Measurements from ENCODE around the gene RAB3C.

The RAB3C gene

DNA sequence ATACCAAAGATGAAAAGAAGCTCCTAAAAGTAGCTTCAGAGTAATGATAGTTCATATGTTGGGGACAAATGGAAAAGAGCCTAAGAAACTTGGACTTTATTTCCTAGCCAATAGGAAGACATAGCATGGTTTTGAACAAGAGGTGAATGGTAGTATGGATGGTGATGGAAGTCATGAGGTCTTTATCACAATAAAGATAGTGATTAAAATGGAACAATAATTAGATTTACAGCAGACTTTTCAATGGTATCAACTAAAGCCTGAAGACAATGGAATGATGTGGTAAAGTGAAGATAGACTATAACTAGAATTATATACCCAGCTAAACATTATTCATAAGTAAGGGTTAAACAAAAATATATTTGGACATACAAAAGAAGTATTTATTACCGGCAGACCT, 131.2 kb downstream of the RAB3C start:
- Histone ChIP-seq H3K27me3 (ENCODE audit: control insufficient read depth, insufficient read depth, low read length) (no peaks in the 10 kb centered on the region), H3K4me1 (ENCODE audit: control insufficient read depth, low read depth, low read length) (peaks cover 25% of the 10 kb centered on the region), H3K36me3 (ENCODE audit: control insufficient read depth, low read depth, low read length) (no peaks in the 10 kb centered on the region), H3K27ac (ENCODE audit: low read length) (no peak overlapping the region), H3K9me3 (ENCODE audit: control insufficient read depth, low read depth, low read length) (peaks cover 5% of the 10 kb centered on the region), H3K4me3 (ENCODE audit: low read length) (no peak overlapping the region), H3K9ac (ENCODE audit: low read length) (no peak overlapping the region)

DNA sequence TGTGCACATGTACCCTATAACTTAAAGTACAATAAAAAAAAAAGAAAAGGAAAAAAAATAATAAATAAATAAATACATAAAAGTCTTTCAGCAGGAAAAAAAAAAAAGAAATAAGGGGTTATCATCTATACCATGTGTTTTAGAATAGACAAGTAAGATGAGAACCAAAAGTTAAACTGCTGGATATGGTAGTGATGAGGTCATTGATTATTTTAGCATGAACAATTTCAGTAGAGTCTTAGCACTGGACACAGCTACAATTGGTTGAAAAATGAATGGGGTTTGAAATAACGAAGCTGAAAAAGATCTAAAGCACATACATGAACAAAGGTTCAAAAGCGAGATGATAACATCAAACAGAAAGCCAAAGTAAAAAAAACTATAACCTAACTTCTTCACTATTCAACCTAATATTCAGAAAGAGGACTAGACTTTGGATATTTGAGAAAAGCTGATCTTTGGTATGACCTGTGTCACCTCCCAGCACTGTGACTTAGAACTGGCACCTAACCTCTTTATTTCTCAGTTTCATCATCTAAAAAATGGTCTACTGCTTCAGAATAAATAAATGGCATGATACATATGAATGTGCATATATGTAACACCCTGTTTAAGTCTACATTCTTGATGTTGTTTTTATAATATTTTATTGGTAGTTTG, 133.3 kb downstream of the RAB3C start:
- Histone ChIP-seq H3K4me3 (ENCODE audit: low read length) (no peak overlapping the region), H3K9me3 (ENCODE audit: control insufficient read depth, low read depth, low read length) (peaks cover 5% of the 10 kb centered on the region), H3K36me3 (ENCODE audit: control insufficient read depth, low read depth, low read length) (no peaks in the 10 kb centered on the region), H3K9ac (ENCODE audit: low read length) (no peak overlapping the region), H3K4me1 (ENCODE audit: control insufficient read depth, low read depth, low read length) (peaks cover 45% of the 10 kb centered on the region), H3K27ac (ENCODE audit: low read length) (no peak overlapping the region), H3K27me3 (ENCODE audit: control insufficient read depth, insufficient read depth, low read length) (no peaks in the 10 kb centered on the region)

DNA sequence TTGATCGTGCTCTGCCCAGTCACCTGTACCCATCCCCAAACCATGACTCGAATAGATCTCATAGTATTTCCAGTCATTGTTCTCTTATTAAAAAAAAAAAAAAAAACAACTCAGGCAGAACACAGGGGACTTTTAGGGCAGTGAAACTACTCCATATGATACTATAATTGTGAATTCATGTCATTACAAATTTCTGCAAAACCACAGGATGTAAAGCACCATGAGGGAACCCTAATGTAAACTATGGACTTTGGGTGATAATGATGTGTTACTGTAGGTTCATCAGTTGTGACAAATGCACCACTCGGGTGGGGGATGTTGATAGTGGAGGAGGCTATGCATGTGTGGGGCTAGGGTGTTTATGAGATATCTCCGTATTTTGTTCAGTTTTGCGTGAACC, 133.8 kb downstream of the RAB3C start:
- H3K27ac ChIP-seq (ENCODE audit: low read length): no peak overlapping the region

DNA sequence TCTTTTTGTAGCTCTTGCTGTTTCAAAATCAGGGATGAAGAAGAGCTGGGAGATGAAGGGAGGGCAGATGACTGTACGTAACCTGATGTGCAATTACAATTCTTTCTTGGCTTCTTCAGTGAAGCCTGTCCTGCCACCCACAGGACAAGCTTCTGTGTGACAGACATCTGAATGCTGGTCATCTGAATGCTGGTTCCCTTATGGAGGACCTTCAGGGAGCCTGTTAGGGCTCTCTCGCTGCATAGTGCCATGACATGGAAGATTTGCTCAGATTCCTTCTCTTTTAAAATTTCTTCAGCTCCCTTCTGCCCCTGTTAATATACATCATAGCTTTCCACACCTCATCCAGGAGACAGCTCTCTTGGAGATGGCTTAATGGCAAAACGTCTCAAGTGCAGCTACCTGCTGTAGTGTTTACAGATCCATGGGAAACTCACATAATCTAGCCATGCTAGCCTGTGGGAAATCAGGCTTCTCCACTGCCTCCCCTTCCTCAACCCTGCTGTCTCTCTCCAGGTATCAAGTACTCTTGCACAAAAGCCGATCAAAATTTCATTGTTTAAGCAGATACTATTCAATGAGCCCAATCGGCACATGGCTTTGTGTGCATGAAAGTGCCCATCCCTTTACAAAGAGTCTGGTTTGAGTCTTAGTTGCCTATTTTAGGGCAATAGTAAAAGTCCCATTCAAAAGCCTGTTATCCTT, 134.6 kb downstream of the RAB3C start:
- H3K36me3 ChIP-seq (ENCODE audit: control insufficient read depth, low read depth, low read length): no peaks in the 10 kb centered on the region
- H3K9ac ChIP-seq (ENCODE audit: low read length): no peak overlapping the region
- H3K27me3 ChIP-seq (ENCODE audit: control insufficient read depth, insufficient read depth, low read length): peaks cover 3% of the 10 kb centered on the region
- H3K27ac ChIP-seq (ENCODE audit: low read length): no peak overlapping the region
- H3K4me3 ChIP-seq (ENCODE audit: low read length): peak overlapping the region; percentile 18
- peaks cover 59% of the 10 kb centered on the region for H3K4me1 ChIP-seq (ENCODE audit: control insufficient read depth, low read depth, low read length)
- peaks cover 5% of the 10 kb centered on the region for H3K9me3 ChIP-seq (ENCODE audit: control insufficient read depth, low read depth, low read length)

More for the DNA sequence above, 133.8 kb downstream of the RAB3C start:
- no peak overlapping the region for H3K4me3 ChIP-seq (ENCODE audit: low read length)
- H3K36me3 ChIP-seq (ENCODE audit: control insufficient read depth, low read depth, low read length): no peaks in the 10 kb centered on the region
- H3K27me3 ChIP-seq (ENCODE audit: control insufficient read depth, insufficient read depth, low read length): peaks cover 3% of the 10 kb centered on the region
- H3K4me1 ChIP-seq (ENCODE audit: control insufficient read depth, low read depth, low read length): peaks cover 51% of the 10 kb centered on the region
- H3K9me3 ChIP-seq (ENCODE audit: control insufficient read depth, low read depth, low read length): peaks cover 5% of the 10 kb centered on the region
- H3K9ac ChIP-seq (ENCODE audit: low read length): no peak overlapping the region

DNA sequence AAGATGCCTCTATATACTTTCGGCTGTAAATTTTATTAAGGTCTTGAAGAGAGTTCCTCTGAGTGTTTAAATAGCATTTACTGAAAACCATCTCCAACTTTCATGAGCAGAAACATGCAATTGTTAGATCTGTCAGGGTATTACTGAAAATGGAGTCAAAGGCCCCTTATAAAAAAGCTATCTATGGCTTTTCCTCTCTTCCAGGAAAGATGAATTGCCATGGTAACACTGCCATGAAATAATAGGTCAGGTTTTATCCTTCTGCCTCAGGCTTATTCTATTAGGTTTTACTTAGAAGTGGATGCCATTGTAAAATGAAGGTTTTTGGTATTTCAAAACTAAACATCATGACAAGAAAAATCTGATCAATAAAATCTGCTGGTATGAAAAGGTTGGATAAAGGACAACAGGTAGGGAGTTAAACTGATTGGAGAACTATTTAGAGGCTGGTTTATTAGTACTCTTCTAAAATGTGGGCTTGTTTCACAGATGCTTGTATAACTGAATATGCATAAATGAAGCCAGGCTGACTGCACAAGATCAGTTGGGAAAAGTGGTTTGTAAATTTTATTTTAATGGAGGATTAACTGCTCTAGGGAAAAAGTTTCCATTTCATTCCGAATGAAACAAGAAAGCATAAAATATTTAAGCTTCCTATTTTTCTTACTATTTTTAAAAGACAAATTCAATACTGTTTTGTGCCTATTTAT, 135.5 kb downstream of the RAB3C start:
- Histone ChIP-seq H3K27ac (ENCODE audit: low read length) (no peak overlapping the region), H3K4me3 (ENCODE audit: low read length) (peak overlapping the region; percentile 18), H3K36me3 (ENCODE audit: control insufficient read depth, low read depth, low read length) (no peaks in the 10 kb centered on the region), H3K9ac (ENCODE audit: low read length) (no peak overlapping the region), H3K9me3 (ENCODE audit: control insufficient read depth, low read depth, low read length) (peaks cover 5% of the 10 kb centered on the region), H3K27me3 (ENCODE audit: control insufficient read depth, insufficient read depth, low read length) (peaks cover 3% of the 10 kb centered on the region), H3K4me1 (ENCODE audit: control insufficient read depth, low read depth, low read length) (peaks cover 66% of the 10 kb centered on the region)

DNA sequence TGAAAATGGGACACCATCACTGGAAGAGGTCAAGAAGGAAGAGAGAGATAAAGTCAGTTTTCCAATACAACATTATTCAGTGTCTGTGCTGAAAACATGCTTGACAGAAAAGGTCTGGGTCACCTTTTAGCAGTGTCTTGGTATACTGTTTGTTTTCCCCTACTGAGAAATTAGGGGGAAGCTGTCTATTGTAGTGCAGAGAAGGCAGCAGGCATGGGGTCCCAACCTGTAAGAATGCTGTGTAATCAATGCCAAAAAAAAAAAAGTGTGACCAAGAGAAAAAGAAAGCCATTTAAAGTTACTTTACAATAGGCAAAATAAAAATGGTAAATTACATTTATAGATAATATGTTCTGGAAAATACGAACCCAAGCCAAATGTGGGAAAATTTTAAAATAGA, 139.3 kb downstream of the RAB3C start:
- Histone ChIP-seq H3K27ac (ENCODE audit: low read length) (no peak overlapping the region), H3K9ac (ENCODE audit: low read length) (no peak overlapping the region), H3K4me3 (ENCODE audit: low read length) (peak overlapping the region; percentile 31), H3K9me3 (ENCODE audit: control insufficient read depth, low read depth, low read length) (peaks cover 7% of the 10 kb centered on the region), H3K36me3 (ENCODE audit: control insufficient read depth, low read depth, low read length) (no peaks in the 10 kb centered on the region), H3K27me3 (ENCODE audit: control insufficient read depth, insufficient read depth, low read length) (peaks cover 7% of the 10 kb centered on the region), H3K4me1 (ENCODE audit: control insufficient read depth, low read depth, low read length) (peaks cover 59% of the 10 kb centered on the region)

DNA sequence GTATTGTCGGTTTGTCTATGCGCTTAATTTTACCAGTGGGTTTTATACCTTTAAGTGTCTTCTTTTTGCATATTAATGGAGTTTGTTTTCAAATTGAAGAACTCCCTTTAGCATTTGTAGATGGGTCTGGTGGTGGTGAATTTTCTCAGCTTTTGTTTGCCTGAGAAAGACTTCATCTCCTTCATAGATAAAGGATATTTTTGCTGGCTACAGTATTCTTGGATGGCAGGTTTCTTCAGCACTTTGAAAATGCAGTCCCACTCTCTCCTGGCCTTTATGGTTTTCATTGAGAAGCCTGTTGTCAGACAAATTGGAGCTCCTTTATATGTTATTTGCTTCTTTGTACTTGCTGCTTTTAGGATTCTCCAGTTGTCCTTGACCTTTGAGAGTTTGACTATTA, 142.1 kb downstream of the RAB3C start:
- H3K4me3 ChIP-seq (ENCODE audit: low read length): no peak overlapping the region
- H3K9me3 ChIP-seq (ENCODE audit: control insufficient read depth, low read depth, low read length): peaks cover 7% of the 10 kb centered on the region
- no peak overlapping the region for H3K27ac ChIP-seq (ENCODE audit: low read length)
- no peak overlapping the region for H3K9ac ChIP-seq (ENCODE audit: low read length)
- H3K4me1 ChIP-seq (ENCODE audit: control insufficient read depth, low read depth, low read length): peaks cover 32% of the 10 kb centered on the region
- H3K36me3 ChIP-seq (ENCODE audit: control insufficient read depth, low read depth, low read length): no peaks in the 10 kb centered on the region
- H3K27me3 ChIP-seq (ENCODE audit: control insufficient read depth, insufficient read depth, low read length): peaks cover 7% of the 10 kb centered on the region

DNA sequence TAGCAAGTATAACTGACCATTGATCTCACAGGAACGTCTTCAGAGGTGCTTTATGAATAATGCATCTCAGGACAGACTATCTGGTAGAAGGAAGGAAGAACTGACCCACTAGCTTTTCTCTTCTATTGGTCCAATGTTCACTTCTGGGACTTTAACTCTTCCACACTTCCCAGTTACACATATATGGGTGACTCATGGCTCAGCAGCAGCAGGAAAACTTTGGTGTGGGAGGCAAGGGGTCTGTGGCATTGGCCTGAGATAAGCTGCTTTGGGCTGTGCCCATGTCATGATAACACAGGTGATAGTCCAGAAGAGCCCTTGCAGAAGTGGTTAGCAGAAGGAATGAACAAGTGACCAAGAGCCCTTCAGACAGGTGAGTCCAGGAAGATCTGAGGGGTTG, 148.8 kb downstream of the RAB3C start:
- Histone ChIP-seq H3K27ac (ENCODE audit: low read length) (no peak overlapping the region), H3K27me3 (ENCODE audit: control insufficient read depth, insufficient read depth, low read length) (no peaks in the 10 kb centered on the region), H3K36me3 (ENCODE audit: control insufficient read depth, low read depth, low read length) (no peaks in the 10 kb centered on the region), H3K9me3 (ENCODE audit: control insufficient read depth, low read depth, low read length) (no peaks in the 10 kb centered on the region), H3K4me3 (ENCODE audit: low read length) (no peak overlapping the region), H3K4me1 (ENCODE audit: control insufficient read depth, low read depth, low read length) (peaks cover 11% of the 10 kb centered on the region), H3K9ac (ENCODE audit: low read length) (no peak overlapping the region)

DNA sequence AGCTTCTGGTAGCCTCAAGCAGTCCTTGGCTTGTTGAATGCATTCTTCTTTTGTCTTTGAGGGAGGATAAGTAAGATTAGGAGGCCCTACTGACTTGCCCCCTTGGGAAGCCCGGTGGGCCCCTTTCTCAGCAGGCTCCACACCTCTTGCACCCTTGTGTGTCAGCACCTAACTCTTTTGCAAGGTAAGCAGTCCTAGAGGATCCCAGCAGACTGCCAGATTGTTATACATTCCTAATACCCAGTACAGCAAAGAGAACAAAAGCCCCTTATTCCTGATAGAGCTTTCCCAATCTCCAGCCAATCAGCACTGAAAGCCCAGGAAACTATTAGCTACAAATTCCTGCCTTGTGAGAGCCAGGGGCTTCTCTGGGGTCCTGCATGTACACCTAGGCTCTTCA, 152.8 kb downstream of the RAB3C start:
- Histone ChIP-seq H3K9me3 (ENCODE audit: control insufficient read depth, low read depth, low read length) (no peaks in the 10 kb centered on the region), H3K4me1 (ENCODE audit: control insufficient read depth, low read depth, low read length) (peaks cover 11% of the 10 kb centered on the region), H3K36me3 (ENCODE audit: control insufficient read depth, low read depth, low read length) (no peaks in the 10 kb centered on the region), H3K9ac (ENCODE audit: low read length) (no peak overlapping the region), H3K27ac (ENCODE audit: low read length) (no peak overlapping the region), H3K4me3 (ENCODE audit: low read length) (no peak overlapping the region), H3K27me3 (ENCODE audit: control insufficient read depth, insufficient read depth, low read length) (no peaks in the 10 kb centered on the region)

DNA sequence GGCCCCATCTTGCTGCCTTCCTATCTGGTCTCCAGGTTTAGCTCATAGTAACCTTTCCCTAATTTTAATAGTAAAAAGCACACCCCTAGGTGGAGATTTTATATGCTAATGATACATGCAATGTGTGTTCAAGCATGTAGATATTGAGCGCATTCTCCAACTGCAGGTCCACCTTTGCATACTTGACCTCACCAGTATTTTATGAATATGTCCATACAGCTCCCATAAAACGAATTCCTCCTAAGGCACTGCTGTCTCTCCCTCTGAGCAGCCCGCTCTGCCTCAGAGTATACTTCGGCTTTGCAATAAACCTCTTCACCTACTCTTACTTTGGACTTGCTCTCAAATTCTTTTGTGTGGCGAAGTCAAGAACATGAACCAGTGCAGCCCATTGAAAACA, 153.3 kb downstream of the RAB3C start:
- Histone ChIP-seq H3K9me3 (ENCODE audit: control insufficient read depth, low read depth, low read length) (no peaks in the 10 kb centered on the region), H3K9ac (ENCODE audit: low read length) (no peak overlapping the region), H3K36me3 (ENCODE audit: control insufficient read depth, low read depth, low read length) (no peaks in the 10 kb centered on the region), H3K27ac (ENCODE audit: low read length) (no peak overlapping the region), H3K4me1 (ENCODE audit: control insufficient read depth, low read depth, low read length) (peaks cover 11% of the 10 kb centered on the region), H3K4me3 (ENCODE audit: low read length) (no peak overlapping the region), H3K27me3 (ENCODE audit: control insufficient read depth, insufficient read depth, low read length) (no peaks in the 10 kb centered on the region)

DNA sequence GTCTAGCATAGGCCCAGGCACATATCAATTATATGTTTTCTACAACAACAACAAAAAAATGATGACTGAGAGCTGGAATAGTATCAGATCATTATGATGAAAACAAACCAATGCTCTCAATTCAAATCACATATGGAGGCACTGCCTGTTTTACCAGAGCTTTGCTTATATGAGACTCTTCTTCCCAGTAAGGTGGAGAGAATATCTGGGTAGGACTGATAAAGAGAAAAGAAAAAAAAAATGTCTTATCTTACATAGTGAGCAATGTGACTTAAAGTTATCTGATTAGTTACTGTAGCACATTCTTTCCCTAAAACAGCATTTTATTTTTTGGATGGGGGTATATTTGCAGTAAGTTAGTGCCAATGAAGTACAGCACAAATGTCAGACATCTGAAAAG, 154.8 kb downstream of the RAB3C start:
- Histone ChIP-seq H3K27ac (ENCODE audit: low read length) (no peak overlapping the region), H3K36me3 (ENCODE audit: control insufficient read depth, low read depth, low read length) (no peaks in the 10 kb centered on the region), H3K4me3 (ENCODE audit: low read length) (no peak overlapping the region), H3K27me3 (ENCODE audit: control insufficient read depth, insufficient read depth, low read length) (no peaks in the 10 kb centered on the region), H3K9me3 (ENCODE audit: control insufficient read depth, low read depth, low read length) (no peaks in the 10 kb centered on the region), H3K4me1 (ENCODE audit: control insufficient read depth, low read depth, low read length) (peaks cover 12% of the 10 kb centered on the region), H3K9ac (ENCODE audit: low read length) (no peak overlapping the region)

All from iPS-18a (cell line).